Measurements from ENCODE around the gene PRKCH.

PRKCH gene

DNA sequence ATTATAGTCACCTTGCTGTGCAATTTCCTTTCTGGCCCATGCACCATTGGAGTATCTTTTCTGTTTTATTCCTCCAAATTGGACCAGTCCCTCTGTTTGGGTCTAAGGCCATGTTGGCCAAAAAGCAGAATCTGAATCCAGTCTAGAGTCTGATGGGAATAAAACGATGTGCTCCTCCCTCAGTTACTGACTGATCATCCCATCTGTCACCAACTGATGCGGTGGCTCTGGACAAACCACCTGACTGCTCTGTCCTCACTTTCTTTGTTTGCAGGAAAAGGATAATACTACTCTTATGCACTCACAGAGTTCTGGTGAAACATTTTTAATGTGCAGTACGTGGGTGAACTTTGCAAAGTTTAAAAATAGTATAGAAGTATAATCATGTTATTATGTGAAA is 253.7 kb downstream of the PRKCH start:
- no peak for FAIRE-seq
- TF ChIP-seq, protein P1, sequence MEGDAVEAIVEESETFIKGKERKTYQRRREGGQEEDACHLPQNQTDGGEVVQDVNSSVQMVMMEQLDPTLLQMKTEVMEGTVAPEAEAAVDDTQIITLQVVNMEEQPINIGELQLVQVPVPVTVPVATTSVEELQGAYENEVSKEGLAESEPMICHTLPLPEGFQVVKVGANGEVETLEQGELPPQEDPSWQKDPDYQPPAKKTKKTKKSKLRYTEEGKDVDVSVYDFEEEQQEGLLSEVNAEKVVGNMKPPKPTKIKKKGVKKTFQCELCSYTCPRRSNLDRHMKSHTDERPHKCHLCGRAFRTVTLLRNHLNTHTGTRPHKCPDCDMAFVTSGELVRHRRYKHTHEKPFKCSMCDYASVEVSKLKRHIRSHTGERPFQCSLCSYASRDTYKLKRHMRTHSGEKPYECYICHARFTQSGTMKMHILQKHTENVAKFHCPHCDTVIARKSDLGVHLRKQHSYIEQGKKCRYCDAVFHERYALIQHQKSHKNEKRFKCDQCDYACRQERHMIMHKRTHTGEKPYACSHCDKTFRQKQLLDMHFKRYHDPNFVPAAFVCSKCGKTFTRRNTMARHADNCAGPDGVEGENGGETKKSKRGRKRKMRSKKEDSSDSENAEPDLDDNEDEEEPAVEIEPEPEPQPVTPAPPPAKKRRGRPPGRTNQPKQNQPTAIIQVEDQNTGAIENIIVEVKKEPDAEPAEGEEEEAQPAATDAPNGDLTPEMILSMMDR (IDR thresholded peaks at IDR 0.05; ENCODE audit: insufficient read depth, missing control alignments) = no peak
- no peak for DNase-seq (ENCODE audit: insufficient read length, low spot score)

DNA sequence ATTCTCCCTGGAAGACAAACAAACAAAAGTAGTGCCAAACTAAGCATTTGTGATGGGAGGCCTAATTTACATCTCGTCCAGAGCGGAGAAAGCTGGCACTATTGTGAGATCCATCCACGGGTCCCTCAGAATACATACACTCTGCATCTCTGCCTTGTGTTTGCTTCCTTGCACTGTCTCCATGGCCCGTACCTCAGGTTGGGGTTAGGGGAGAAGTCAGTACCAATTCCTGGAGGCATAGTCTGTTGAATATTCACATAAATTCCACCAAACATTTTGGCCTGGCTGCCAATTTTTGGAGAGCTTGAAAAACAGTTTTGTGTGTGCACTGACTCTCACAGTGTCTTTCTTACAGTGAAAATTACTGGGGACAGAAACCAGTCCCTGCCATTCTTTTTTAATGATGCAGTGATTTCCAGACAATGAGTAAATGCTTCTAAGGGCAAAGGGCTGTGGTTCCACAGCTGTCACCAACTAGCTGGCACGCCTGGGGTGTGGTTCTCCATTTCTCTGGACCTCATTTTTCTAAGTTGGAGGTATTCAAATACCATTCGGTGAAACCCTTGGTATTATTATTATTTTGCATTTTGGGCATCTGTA is 254.3 kb downstream of the PRKCH start:
- no peak for FAIRE-seq
- TF ChIP-seq, protein P1 (IDR thresholded peaks at IDR 0.05; ENCODE audit: insufficient read depth, missing control alignments) = no peak
- DNase-seq (ENCODE audit: insufficient read length, low spot score) = no peak

DNA sequence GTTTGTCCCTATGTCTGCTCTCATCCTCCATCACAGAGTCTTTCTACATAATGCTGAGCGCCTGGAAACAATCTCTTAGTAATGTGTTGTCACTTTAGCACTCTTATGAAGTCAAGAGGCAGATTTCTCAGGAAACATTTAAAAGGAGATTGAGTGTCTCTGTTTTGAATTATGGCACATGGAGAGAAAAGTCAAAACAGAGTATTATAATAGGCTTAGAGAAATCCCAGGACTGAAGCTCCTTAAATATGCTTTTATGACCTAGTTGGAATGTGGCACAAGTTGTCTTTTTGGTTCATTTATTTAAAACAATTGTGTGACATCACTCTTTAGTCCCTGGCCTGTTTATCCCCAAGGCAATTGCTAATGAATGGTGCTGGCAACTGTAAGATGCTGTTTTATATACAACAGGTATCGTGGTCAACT is 256.1 kb downstream of the PRKCH start:
- TF ChIP-seq, protein P1 (IDR thresholded peaks at IDR 0.05; ENCODE audit: insufficient read depth, missing control alignments) = no peak
- no peak for DNase-seq (ENCODE audit: insufficient read length, low spot score)
- FAIRE-seq = no peak

DNA sequence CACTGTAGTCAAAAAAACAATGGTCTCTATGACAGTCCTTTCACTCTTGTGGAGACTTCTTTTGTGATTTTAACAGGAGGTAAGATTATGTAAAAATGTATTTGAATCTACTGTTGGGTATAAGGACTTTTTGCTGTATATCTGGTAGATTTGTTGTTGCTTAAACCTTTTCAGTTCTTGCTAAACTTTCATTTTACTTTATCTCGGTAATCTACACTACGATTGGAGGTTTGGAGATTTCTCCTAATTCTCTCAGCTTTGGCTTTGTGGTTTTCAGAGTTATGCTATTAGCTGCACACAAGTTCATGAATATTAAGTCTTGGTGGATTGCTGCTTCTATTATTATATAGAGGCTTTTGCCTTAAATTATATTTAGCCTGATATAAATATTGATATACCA is 257.4 kb downstream of the PRKCH start:
- DNase-seq (ENCODE audit: insufficient read length, low spot score) (no peak), FAIRE-seq (no peak)
- TF ChIP-seq, protein P1 (IDR thresholded peaks at IDR 0.05; ENCODE audit: insufficient read depth, missing control alignments) = no peak

DNA sequence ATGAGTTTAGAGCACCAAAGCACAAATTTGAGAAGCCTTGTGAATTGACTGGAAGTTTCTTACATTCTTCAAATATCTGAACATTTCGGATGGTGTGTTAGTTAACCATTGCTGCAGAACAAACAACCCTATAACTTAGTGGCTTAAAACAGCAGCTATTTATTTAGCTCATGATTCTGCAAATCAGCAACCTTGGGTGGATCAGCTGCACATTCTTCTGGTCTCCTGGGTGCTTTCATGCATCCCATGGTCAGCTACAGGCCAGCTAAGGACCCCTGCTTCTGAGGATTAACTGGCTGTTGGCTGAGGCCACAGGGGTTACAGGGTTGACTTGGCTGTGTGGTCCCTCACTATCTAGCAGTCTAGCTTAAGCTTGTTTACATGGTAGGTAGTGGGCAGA is 260.0 kb downstream of the PRKCH start:
- TF ChIP-seq, protein P1 (IDR thresholded peaks at IDR 0.05; ENCODE audit: insufficient read depth, missing control alignments) = no peak
- no peak for DNase-seq (ENCODE audit: insufficient read length, low spot score)
- FAIRE-seq = no peak

DNA sequence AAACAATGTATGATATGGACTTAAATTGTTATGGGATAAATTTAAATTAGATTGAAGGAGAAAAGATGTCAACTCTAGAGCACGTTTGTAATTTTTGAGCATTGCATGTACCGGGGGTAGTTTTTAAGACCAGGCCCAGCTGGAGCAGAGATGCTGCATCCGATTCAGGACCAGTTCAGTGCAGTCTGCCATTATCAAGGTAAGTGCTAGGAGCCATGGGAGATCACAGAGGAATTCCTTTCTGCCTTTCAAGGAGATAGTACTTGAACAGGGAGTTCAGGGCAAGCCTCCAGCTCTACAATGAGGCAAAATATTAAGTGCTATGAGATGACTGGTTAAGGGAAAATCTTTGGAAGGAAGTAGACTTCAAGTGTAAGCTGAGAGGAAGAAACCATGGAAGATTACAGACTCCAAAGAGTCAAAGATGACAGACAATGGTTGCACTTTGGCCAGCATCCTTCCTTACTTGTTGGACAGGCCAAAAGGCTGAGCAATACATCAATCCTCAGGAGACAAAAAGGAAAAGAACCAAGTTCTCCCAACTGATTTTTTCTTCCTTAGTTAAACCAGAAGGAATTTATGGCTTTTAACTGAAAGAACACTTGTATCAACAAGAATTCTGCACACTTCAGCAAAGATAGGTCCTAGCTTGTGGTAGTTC is 260.7 kb downstream of the PRKCH start:
- DNase-seq (ENCODE audit: insufficient read length, low spot score) (no peak), FAIRE-seq (no peak)
- TF ChIP-seq, protein P1 (IDR thresholded peaks at IDR 0.05; ENCODE audit: insufficient read depth, missing control alignments) = no peak

DNA sequence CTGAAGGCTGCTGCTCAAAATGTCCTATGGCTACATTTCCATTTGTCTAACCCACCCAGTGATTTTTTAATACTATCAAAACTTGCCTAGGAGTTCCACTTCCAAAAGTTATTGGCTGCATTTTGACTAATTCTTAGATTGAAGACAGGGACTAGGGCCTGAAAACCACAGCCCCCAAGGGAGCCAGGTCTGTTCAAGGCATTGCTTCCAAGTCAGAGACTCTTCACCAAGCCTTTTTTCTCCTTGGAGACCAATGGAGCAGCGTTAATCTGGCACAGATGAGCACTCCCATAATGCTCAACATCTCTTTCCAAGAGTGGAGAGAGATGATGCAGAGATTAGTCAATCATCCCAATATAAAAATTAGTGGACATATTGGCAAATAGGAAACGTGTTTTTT is 261.4 kb downstream of the PRKCH start:
- DNase-seq (ENCODE audit: insufficient read length, low spot score) (no peak), FAIRE-seq (no peak)
- TF ChIP-seq, protein P1 (IDR thresholded peaks at IDR 0.05; ENCODE audit: insufficient read depth, missing control alignments) = no peak
